ENCODE results near the gene PAH. TPM values are rescaled to one million over a fixed set of nuclear protein-coding genes. Genes with fewer than 3 reads are reported as not detected.

Gene PAH
- total RNA-seq, 1 experiment from 2014 or later = not detected

DNA sequence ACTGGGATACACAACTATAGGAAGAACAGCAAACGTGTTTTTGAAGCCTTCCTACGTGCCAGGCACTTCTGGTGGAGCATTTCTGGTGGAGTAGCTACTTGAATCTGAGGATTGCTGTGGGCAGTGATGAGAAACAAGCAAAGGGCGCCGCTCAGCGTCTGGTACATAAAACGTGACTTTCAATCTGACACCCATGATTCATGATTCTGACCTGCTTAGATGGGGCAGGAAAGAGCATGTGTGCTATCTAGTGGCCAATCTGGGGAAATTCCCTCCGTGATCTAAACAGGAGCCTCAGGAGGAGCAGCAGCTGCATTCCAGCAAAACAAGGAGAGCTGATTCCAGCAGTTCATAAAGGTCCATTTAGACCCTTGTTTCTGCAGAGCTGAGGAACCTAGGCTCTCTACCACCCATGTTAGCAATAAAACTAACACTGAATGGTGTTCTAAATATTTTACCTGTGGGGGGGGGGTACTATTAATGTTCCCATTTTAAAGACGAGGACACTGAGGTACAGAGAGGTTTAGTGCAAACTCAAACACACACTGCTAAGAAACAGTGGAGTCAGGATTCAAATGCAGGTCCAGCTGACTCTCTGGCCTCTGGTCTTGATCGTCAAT lies 37.8 kb downstream of the PAH start:
- H3K27ac Mint-ChIP-seq (ENCODE audit: low read depth, unreplicated experiment) = no peak overlapping the region
- TF ChIP-seq, protein P1, sequence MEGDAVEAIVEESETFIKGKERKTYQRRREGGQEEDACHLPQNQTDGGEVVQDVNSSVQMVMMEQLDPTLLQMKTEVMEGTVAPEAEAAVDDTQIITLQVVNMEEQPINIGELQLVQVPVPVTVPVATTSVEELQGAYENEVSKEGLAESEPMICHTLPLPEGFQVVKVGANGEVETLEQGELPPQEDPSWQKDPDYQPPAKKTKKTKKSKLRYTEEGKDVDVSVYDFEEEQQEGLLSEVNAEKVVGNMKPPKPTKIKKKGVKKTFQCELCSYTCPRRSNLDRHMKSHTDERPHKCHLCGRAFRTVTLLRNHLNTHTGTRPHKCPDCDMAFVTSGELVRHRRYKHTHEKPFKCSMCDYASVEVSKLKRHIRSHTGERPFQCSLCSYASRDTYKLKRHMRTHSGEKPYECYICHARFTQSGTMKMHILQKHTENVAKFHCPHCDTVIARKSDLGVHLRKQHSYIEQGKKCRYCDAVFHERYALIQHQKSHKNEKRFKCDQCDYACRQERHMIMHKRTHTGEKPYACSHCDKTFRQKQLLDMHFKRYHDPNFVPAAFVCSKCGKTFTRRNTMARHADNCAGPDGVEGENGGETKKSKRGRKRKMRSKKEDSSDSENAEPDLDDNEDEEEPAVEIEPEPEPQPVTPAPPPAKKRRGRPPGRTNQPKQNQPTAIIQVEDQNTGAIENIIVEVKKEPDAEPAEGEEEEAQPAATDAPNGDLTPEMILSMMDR (IDR thresholded peaks at IDR 0.05; ENCODE audit: unreplicated experiment) = peak; percentile 65
- peaks cover 6% of the 10 kb centered on the region for H3K4me1 Mint-ChIP-seq (ENCODE audit: insufficient read depth, unreplicated experiment)
- H3K36me3 Mint-ChIP-seq (ENCODE audit: insufficient read depth, unreplicated experiment) = no peaks in the 10 kb centered on the region
- no TSS peak for BruUV-seq (replicated peaks)
- peaks cover 33% of the 10 kb centered on the region for H3K27me3 Mint-ChIP-seq (ENCODE audit: insufficient read depth, unreplicated experiment)
- peak; percentile 86 for DNase-seq (ENCODE audit: unreplicated experiment)
- ChIA-PET CTCF (interaction anchor here (0.6 to 6.0 kb wide), 45 partner anchors 9 to 1308 kb away, joined by 3 to 169 read pairs (median 4); no protein-coding TSS in a partner anchor), POLR2A (interaction anchor here (0.9 kb wide), 1 partner anchor 1470 kb away, joined by 3 read pairs; no protein-coding TSS in a partner anchor)
- intact Hi-C loops (cut with micrococcal nuclease) = loop anchor here (1.0 to 10.0 kb wide), 6 partner anchors 67 to 1464 kb away; no protein-coding TSS in a partner anchor
- no peaks in the 10 kb centered on the region for H3K9me3 Mint-ChIP-seq (ENCODE audit: unreplicated experiment)
- no peak overlapping the region for H3K4me3 Mint-ChIP-seq (ENCODE audit: unreplicated experiment)

DNA sequence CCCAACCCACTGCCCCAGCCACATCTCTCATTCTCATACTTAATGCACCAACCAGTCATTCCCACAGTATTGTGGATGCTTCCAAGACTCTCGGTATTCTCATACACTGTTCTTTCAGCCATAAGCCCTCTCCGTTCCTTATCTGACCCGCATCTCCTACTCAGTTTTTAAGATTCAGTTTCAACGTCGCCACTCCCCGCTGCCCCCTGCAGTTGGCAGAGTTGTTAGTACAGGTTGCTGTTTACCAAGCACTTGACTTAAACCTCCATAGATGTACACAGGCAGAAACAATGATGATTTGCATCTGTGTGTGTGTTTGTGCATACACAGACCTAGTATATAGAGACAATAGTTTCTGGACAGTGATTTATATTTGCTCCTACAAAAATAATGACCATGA lies 40.2 kb downstream of the PAH start:
- CTCF ChIA-PET = no interaction called here
- no peaks in the 10 kb centered on the region for H3K36me3 Mint-ChIP-seq (ENCODE audit: insufficient read depth, unreplicated experiment)
- H3K27ac Mint-ChIP-seq (ENCODE audit: low read depth, unreplicated experiment) = no peak overlapping the region
- intact Hi-C loops (cut with micrococcal nuclease) = loop anchor here (5.0 to 10.0 kb wide), 3 partner anchors 65 to 1462 kb away; no protein-coding TSS in a partner anchor
- TF ChIP-seq, protein P1 (IDR thresholded peaks at IDR 0.05; ENCODE audit: unreplicated experiment) = no peak
- no peak overlapping the region for H3K4me3 Mint-ChIP-seq (ENCODE audit: unreplicated experiment)
- H3K9me3 Mint-ChIP-seq (ENCODE audit: unreplicated experiment) = peaks cover 6% of the 10 kb centered on the region
- POLR2A ChIA-PET = no interaction called here
- peaks cover 15% of the 10 kb centered on the region for H3K27me3 Mint-ChIP-seq (ENCODE audit: insufficient read depth, unreplicated experiment)
- DNase-seq (ENCODE audit: unreplicated experiment) = no peak
- no TSS peak for BruUV-seq (replicated peaks)
- H3K4me1 Mint-ChIP-seq (ENCODE audit: insufficient read depth, unreplicated experiment) = peaks cover 6% of the 10 kb centered on the region

DNA sequence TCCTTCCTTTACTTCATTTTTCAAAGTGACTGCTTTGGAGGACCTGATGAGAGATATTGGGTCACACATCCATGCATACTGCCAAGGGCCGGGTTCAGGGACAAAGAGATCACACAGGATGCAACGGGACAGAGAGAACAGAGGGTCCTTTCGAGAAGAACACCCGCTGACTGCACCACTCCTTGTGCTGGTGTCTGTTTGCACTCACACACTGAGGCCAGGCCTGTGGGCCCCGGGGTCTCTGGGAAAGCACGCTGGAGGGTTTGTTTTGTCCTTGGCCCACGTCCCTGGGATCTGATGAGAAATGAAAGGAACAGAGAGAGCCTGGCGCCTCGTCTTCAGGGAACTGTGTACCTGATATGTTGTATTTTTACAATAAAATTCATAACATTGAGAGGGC lies 42.2 kb downstream of the PAH start:
- no peaks in the 10 kb centered on the region for H3K27me3 Mint-ChIP-seq (ENCODE audit: insufficient read depth, unreplicated experiment)
- CTCF ChIA-PET = interaction anchor here (0.7 to 2.0 kb wide), 2 partner anchors 8 to 79 kb away, joined by 3 to 11 read pairs; no protein-coding TSS in a partner anchor

DNA sequence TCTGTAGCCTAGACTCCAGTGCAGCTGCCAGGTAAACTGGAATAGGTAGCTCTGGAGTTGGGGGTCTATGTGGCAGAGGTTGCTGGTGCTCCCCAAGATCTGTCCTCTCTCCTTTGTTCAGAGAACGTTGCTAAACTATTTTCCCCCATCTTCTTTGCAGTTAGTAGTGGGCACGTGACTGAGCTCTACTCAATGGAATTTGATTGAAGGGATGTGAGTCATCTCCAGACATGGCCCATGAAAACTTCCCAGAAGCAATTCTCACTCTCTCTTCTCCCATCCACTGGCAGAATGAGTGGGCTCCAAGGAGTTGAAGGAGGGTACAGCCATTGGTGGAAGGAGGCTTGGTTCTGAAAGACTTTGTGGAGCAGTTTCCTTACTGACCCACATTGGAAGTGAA lies 44.0 kb downstream of the PAH start:
- H3K27ac Mint-ChIP-seq (ENCODE audit: low read depth, unreplicated experiment) = no peak overlapping the region
- H3K4me1 Mint-ChIP-seq (ENCODE audit: insufficient read depth, unreplicated experiment) = no peaks in the 10 kb centered on the region
- CTCF ChIA-PET = interaction anchor here (4.2 kb wide), 1 partner anchor 10 kb away, joined by 29 read pairs; no protein-coding TSS in a partner anchor
- no peak for DNase-seq (ENCODE audit: unreplicated experiment)
- POLR2A ChIA-PET = no interaction called here
- no peaks in the 10 kb centered on the region for H3K36me3 Mint-ChIP-seq (ENCODE audit: insufficient read depth, unreplicated experiment)
- TF ChIP-seq, protein P1 (IDR thresholded peaks at IDR 0.05; ENCODE audit: unreplicated experiment) = no peak
- intact Hi-C loops (cut with micrococcal nuclease) = loop anchor here (10.0 kb wide), 1 partner anchor 1458 kb away; no protein-coding TSS in a partner anchor
- BruUV-seq (replicated peaks) = no TSS peak
- peaks cover 6% of the 10 kb centered on the region for H3K9me3 Mint-ChIP-seq (ENCODE audit: unreplicated experiment)
- no peaks in the 10 kb centered on the region for H3K27me3 Mint-ChIP-seq (ENCODE audit: insufficient read depth, unreplicated experiment)
- no peak overlapping the region for H3K4me3 Mint-ChIP-seq (ENCODE audit: unreplicated experiment)

More for the DNA sequence above, 42.2 kb downstream of the PAH start:
- peaks cover 6% of the 10 kb centered on the region for H3K4me1 Mint-ChIP-seq (ENCODE audit: insufficient read depth, unreplicated experiment)
- TF ChIP-seq, protein P1 (IDR thresholded peaks at IDR 0.05; ENCODE audit: unreplicated experiment) = no peak
- no peak overlapping the region for H3K4me3 Mint-ChIP-seq (ENCODE audit: unreplicated experiment)
- DNase-seq (ENCODE audit: unreplicated experiment) = no peak
- POLR2A ChIA-PET = no interaction called here
- H3K36me3 Mint-ChIP-seq (ENCODE audit: insufficient read depth, unreplicated experiment) = no peaks in the 10 kb centered on the region
- no TSS peak for BruUV-seq (replicated peaks)
- no peak overlapping the region for H3K27ac Mint-ChIP-seq (ENCODE audit: low read depth, unreplicated experiment)
- peaks cover 6% of the 10 kb centered on the region for H3K9me3 Mint-ChIP-seq (ENCODE audit: unreplicated experiment)
- intact Hi-C loops (cut with micrococcal nuclease) = loop anchor here (5.0 to 10.0 kb wide), 3 partner anchors 63 to 1460 kb away; no protein-coding TSS in a partner anchor
